Bronchial epithelial cell (primary cell): ENCODE data around the gene CRPPA. TPM values are rescaled to one million over a fixed set of nuclear protein-coding genes. Genes with fewer than 3 reads are reported as not detected.

Source experiments
- DNase-seq: peaks from one replicate; pipeline ENCODE4 v3.0.0-alpha.2; 2010; ENCODE audit warnings: low read depth
- FAIRE-seq: peaks from 2 replicates; lab custom pipeline; 2011; peaks lifted over from hg19 to GRCh38; lab: Jason Lieb, UNC
- H3K27me3 ChIP-seq: 2 replicates; pipeline ENCODE4 v1.5.1; 2011; ENCODE audit warnings: low read length; ENCODE audit not compliant: control insufficient read depth, insufficient read depth
- H3K36me3 ChIP-seq: 2 replicates; pipeline ENCODE4 v1.5.1; 2011; ENCODE audit warnings: low read length; ENCODE audit not compliant: control insufficient read depth, insufficient read depth
- H3K4me3 ChIP-seq: 2 replicates; pipeline ENCODE4 v1.5.1; 2011; ENCODE audit warnings: mild to moderate bottlenecking, low read depth, low read length, control low read depth
- total RNA-seq: library from RNA; depleted of rRNA; stranded (reverse); fragments of >200 nt; gene quantifications from 2 replicates; pipeline ENCODE4 v1.2.1, GENCODE V29; 2014
- TF ChIP-seq, protein P1 (sequence below): IDR thresholded peaks from 2 replicates; pipeline ENCODE4 v1.5.1; 2011; ENCODE audit warnings: mild to moderate bottlenecking, moderate library complexity, low read length, control low read depth, inconsistent platforms; ENCODE audit not compliant: insufficient read depth, severe bottlenecking

Gene CRPPA
- total RNA-seq, 1 donor from 2014 or later: 0.26 TPM

DNA sequence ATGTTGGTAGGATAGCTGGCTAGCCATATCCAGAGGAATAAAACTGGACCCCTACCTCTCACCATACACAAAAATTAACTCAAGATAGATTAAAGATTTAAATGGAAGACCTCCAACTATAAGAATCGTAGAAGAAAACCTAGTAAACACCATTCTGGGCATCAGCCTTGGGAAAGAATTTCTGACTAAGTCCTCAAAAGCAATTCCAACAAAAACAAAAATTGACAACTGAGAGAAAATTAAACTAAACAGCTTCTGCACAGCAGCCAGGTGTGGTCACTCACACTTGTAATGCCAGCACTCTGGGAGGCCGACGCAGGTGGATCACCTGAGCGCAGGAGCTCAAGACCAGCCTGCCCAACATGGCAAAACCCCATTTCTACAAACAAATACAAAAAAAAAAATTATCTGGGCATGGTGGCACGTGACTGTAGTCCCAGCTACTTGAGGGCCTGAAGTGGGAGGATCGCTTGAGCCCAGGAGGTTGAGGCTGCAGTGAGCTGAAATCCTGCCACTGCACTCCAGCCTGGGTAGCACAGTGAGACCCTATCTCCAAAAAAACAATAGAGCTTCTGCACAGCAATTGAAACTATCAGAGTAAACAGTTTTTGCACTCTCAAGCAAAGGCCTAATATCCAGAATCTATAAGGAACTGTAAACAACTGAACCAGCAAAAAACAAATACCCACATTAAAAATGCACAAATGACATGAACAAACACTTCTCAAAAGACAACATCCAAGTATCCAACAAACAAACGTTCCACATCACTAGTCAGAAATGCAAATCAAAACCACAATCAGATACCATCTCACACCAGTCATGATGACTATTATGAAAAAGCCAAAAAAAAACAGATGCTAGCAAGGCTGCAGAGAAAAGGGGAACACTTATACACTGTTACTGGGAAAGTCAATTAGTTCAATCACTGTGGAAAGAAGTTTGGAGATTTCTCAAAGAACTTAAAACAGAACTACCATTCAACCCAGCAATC is 4.8 kb downstream of the CRPPA start:
- FAIRE-seq (no peak), DNase-seq (peak; percentile 87)
- H3K27me3 ChIP-seq: no peaks in the 10 kb centered on the region
- no peaks in the 10 kb centered on the region for H3K36me3 ChIP-seq
- H3K4me3 ChIP-seq: no peak overlapping the region
- TF ChIP-seq, protein P1, sequence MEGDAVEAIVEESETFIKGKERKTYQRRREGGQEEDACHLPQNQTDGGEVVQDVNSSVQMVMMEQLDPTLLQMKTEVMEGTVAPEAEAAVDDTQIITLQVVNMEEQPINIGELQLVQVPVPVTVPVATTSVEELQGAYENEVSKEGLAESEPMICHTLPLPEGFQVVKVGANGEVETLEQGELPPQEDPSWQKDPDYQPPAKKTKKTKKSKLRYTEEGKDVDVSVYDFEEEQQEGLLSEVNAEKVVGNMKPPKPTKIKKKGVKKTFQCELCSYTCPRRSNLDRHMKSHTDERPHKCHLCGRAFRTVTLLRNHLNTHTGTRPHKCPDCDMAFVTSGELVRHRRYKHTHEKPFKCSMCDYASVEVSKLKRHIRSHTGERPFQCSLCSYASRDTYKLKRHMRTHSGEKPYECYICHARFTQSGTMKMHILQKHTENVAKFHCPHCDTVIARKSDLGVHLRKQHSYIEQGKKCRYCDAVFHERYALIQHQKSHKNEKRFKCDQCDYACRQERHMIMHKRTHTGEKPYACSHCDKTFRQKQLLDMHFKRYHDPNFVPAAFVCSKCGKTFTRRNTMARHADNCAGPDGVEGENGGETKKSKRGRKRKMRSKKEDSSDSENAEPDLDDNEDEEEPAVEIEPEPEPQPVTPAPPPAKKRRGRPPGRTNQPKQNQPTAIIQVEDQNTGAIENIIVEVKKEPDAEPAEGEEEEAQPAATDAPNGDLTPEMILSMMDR: no peak

DNA sequence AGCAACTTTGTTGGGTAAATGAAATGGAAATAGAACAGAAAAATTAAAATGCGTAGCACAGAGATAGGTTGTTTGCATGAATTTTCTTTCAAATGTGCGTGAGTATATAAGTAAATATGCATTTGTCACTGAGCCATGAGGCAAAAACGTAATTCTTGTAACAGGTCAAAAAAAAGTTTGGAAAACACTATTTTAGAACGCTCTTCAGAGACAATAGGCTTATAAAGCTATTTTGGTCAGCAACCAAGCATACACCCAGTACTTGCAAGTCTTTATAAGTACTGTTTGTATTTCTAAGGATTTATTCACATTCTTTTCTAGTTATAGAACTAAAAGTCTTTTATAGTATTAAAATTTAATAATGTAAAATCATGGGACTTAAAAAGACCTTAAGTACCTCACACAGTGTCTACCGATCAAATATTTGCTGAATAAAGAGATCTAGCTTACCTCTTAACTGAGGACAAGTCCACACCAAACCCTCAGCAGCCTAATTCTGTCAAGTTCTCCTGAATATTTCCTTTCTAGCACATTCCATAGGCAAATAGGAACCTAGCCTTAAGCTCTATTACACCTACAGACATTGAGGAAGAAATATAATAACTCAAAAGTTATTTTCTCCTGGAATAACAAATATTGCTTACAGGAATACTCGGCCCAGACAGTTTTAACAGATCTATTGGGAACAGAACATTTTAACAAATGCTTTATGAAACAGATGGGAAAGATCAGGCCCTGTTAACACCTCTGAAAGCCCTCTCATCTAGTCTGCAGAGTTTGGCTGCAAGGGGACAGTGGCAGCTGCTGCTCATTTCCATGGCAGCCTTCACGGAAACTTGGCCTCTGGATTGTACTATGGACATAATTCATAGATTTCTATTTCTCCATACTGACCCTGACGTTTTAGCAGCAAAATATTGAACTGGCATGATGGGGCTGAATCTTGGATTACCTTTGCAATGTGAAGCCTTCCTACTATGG is 8.8 kb downstream of the CRPPA start:
- no peaks in the 10 kb centered on the region for H3K36me3 ChIP-seq
- DNase-seq (peak; percentile 39), FAIRE-seq (no peak)
- H3K27me3 ChIP-seq: no peaks in the 10 kb centered on the region
- H3K4me3 ChIP-seq: no peak overlapping the region
- TF ChIP-seq, protein P1: no peak

DNA sequence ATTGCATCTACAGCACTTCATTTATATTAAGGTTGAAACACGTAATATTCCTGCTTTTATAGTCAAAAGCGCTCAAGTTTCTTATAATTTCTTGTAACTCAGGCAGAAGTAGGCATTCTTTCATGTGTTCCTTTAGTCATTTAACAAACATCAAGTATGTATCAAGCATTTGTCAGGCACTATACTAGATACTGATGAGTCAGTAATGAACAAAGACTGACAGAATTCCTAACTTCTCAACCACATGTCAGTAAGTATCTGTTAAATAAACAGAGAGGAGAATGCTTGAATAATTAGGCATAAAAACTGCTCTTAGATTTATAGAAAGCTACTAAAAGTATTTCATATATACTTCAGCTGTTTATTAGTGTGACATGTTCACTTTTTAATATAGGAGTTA is 9.9 kb downstream of the CRPPA start:
- TF ChIP-seq, protein P1: no peak
- DNase-seq (peak; percentile 90), FAIRE-seq (no peak)
- H3K36me3 ChIP-seq: no peaks in the 10 kb centered on the region
- no peaks in the 10 kb centered on the region for H3K27me3 ChIP-seq
- H3K4me3 ChIP-seq: no peak overlapping the region

DNA sequence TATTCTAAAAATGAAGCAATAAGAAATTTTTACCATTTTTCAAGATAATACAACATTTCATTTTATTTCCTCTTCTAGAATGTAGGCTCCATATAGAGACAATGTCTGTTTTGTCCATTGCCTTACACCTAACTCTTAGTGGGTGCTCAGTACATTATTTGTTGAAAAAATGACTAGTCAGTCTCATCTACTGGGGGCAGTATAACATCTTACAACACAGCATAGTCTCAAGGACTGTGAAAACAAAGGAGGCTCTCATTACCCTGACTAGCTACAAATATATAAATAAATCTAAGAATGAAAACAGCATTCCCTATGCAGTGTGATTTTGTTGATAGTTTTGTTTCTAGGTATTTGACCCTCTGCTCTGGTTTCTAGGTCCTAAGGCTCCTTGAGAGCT is 11.6 kb downstream of the CRPPA start:
- H3K27me3 ChIP-seq: no peaks in the 10 kb centered on the region
- TF ChIP-seq, protein P1: no peak
- H3K4me3 ChIP-seq: no peak overlapping the region
- DNase-seq: no peak
- FAIRE-seq: no peak
- no peaks in the 10 kb centered on the region for H3K36me3 ChIP-seq

DNA sequence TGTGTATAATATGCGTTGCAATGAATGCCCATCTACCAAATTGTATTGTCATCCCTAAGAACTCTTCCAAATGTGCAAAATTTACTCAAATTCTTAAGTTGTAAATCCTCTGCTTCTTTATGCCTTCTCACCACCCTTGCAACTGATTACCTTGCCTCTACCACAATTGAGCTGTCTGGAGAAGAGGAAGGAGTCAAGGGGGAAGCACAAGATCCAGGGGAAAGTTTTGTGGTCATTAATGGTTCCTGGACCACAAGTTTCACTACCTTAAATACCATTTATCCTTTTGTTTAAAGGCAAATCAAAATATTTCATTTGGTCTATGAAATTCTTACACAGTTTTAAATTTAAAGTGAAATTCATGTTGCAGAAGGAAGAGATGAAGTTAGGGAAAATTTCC is 16.7 kb downstream of the CRPPA start:
- no peak overlapping the region for H3K4me3 ChIP-seq
- no peak for FAIRE-seq
- no peaks in the 10 kb centered on the region for H3K36me3 ChIP-seq
- no peaks in the 10 kb centered on the region for H3K27me3 ChIP-seq
- DNase-seq: no peak
- TF ChIP-seq, protein P1: no peak
